NCI-H2196 (cell line): ENCODE results near the gene L3MBTL4.
"Not testable (repeated sequence)": the region's sequence is repeated elsewhere in the genome, so short reads cannot be mapped to it uniquely, and the experiment has no call there.

Experiments used
- DNase-seq: peaks from one replicate; lab custom pipeline; 2025; ENCODE audit not compliant: unreplicated experiment; lab: John Stamatoyannopoulos, UW

L3MBTL4 gene

DNA sequence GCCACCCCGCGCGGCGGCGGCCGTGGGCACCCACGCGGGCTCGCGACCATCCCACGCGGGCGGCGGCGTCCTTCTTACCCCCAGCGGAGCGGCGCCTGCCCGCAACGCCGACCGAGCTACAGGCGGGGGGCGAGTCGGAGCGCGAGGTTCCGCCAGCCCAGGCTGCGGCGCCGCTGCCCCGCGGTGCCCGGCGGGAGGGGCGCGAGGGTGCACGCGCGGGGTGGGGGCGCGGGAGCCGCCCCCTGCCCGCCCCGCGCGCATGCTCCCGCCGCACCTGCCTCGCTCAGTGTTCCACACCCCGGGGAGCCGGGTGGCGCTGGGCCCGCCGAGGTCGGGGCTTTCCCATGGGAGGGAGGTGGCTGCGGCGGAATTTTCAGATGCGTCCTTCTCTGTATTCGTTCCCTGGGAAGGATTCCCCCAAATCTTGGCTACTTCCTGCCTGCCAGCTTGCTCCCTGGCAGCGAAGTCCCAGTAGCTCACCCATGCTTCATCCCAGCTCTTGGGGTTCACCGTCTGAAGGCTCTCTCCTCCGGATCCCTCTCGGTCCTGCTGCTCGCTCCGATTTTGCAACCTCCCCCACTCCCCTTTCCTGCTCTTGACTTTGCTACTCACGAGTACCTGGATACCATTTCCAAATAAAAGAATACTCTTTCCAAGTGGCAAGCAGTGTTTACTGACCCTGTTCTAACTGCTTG is at the start of gene L3MBTL4:
Gene L3MBTL4, minus strand, starts transcription at position 189 of the 695 bp plus-strand sequence. CDS start 103,286 bp downstream, outside the sequence.
- DNase-seq: no peak

GRCh38 chr18:6452194-6452593 is 37.5 kb upstream of the L3MBTL4 start:
- DNase-seq: no peak

- DNase-seq: no peak
These were observed 34.5 kb upstream of the L3MBTL4 start for GRCh38 chr18:6449213-6449612.

GRCh38 chr18:6444466-6445228 is 29.9 kb upstream of the L3MBTL4 start:
- no peak for DNase-seq

- no peak for DNase-seq
These were observed 26.5 kb upstream of the L3MBTL4 start for GRCh38 chr18:6441200-6441599.

- DNase-seq: no peak
These were observed 23.5 kb upstream of the L3MBTL4 start for GRCh38 chr18:6437937-6438818.

- no peak for DNase-seq
These were observed 21.0 kb upstream of the L3MBTL4 start for GRCh38 chr18:6435731-6436130.

DNA sequence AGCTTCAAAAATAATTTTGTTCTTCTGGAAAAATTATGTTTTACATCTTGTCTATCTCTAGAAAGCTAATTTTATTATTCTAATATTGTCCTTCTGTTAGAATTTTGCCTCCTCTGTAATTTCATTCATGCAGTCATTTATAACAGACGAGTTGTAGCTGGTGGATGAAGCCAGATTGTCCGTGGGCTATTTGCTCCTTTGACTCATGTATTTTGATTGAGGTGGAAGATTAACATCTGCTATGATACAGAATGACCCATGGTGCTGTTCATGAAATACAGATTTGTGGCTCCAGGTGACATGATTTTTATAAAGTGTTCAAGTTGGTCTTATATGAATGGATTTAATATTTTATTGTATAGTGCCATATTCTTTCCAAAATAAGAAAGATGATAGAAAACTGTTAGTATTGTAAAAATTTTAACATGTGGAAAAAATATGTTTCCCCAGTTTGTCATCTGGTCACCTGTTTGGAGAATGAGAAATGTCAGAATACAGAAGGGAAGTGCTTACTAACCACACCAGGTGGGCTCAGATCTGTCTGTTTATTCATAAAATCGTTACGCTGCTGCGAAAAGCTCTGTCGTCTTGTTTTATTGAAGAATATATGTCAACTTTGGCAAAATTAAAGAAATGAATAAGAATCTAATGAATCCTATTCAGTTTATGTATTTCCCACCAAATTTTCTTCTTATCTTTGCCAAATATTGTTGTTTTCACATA is 20.4 kb upstream of the L3MBTL4 start:
- DNase-seq: no peak

GRCh38 chr18:6434481-6434880 is 19.8 kb upstream of the L3MBTL4 start:
- DNase-seq: no peak

DNA sequence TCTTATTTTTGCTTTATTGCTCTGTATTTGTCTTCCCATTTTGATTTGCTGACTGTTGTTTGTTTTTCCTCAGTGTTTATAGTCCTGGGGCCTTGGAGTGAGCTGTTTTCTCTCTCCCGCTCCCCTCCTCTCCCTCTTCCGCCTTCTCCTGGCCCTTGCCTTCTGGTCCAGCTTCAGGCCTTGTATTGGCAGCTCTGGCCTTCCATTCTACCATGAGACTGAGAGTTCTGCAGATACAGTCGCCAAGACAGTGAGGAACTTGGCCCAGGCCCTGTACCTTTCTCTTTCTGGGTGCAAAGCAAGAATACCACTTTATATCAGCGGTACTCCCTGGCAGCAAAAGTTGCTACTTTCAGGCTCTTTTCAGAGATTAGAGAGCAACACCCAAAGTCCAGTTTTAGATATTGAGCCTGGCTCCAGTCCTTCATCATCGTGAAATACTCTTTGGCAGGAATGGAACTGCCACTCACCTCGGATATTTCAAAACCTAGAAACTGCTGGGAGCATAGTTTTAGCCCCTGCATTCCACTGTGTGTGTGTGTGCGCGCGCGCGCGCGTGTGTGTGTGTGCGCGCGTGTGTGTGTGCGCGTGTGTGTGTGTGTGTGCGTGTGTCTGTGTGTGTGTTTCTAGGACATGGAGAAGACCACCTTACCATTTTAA is 17.1 kb upstream of the L3MBTL4 start:
- DNase-seq: no peak

DNA sequence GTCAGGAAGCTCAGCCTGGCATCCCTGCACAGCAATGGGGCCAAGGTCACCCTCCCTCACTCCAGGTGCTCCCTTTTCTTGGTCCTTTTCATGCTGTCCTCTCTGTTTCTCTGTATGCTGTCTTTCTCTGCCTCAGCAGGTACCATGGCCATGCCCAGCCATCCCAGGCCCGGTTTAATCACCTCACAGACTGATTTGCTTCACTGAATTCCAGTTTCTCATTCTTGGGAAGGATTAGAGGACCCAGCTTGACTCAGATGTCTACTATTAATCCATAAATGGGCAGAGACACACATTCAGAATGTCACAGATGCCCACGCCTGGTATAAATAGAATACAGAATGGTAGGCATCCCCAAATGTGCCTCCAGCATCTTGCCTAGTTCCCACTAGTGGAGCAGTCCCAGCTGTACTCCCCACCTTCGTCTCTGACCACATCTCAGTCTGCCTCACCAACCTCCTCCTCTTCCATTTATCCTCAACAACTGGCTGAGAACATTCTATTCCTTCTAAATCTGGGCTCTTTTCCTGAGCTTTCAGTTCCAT is 14.2 kb upstream of the L3MBTL4 start:
- no peak for DNase-seq

DNA sequence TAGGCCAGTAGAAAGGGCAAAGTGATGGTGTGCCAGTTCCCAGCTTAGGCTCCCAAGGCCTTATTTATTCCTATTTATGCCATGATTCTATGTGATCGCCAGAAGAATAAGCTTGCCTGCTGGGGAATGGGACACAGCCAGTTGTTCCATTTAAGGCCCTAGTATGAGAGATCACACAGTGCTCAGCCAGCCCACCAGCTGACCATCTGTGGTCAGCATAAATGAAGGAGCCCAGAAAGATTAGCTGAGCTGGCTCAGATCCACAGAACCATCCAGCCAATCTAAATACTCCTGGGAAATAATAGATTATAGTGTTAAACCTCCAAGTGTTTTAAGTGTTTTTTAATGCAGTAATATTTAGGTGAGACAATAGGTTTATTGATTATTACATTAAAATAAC is 12.6 kb upstream of the L3MBTL4 start:
- DNase-seq: no peak

DNA sequence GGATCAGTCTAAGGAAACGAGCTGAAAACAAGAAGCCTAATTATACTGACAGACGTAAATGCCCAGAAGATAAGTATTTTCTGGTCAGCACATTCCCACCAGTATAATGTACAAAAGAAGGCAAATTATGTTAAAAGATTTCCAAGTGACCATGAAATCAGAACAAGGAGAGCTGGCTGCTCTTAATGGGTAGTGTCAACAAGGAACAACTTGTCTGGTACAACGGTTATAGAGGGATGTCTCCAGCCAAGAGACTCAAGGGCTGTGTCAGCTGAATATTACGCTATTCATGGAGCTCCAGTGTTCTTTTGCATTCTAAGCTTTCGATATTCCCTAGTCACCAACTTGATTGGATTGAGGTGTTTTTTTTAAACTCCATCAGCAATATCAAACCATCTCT is 8.6 kb upstream of the L3MBTL4 start:
- DNase-seq: no peak

DNA sequence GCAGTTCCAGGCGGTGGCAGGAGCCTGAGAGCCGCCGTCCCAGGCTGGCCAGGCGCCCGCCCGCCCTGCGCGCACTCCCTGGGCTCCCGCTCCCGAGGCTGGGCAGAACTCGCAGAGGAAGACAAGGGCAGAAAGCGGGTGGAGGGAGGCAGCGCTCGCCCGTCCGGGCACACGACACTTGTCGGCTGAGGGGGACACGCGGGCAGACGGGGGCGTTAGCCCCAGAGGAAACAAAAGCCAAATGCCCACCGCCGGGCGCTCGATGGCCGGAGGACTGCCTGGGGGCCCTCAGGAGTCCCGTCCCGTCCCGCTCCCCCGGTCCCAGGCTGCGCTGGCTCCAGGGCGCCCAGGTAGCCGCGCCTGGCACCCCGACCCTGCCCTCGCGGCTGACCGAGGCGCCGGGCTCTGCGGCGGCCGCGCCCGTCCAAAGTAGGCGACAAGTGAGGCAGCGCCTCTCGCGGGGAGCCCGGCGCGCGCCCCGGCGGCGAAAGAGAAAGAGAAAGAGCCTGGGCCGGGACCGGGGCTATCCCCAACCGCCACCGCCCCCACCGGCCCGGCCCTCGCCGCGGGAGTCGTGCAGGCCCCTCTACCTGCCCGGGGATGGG is 491 bp downstream of the L3MBTL4 start:
- no peak for DNase-seq

DNA sequence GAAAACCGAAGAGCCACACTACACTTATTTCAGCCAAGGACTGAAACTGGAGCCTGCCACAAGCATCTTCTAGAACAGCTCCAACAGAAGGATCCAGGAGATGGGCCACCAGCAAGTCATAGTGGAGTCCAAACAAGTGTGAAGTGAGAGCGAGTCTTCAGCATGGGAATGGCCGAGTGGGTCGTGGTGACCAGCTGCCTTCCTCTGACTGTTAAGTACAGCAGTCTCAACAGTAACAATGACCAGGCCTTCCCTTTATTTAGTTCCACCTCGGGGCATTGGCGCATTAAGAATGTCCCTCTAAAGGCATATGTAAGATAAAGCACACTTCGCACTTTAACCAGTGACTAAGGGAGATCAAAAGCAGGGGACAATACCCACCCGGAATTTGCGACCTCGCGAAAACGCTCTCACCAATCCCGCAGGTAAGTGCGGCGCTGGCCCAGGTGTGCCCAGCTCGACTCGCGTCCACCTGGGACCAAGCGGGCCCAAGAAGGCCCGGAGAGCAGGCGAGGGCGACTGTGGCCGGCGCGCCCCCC is 1.1 kb downstream of the L3MBTL4 start:
- no peak for DNase-seq

DNA sequence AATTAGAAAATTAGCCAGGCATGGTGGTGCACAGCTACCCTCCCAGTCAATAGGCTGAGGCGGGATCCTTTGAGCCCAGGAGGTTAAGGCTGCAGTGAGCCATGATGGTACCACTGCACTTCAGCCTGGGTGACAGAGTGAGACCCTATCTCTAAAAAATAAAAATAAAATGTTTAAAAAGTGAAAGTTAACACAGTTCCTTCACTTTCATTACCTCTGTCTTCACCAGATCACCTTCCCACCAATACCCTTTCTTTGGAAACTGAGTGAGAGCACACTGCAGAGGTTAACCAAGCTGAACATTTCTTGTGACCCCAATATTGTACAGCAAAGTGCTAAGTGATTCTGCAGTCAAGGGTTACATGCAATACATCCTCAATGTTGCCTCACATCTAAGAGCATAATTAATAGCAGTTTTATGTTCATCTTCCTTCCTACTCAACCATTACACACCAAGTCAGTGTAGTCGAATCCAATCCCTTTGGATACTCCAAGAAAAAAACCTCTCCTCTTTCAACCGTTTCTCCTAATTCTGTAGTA is 1.7 kb downstream of the L3MBTL4 start:
- DNase-seq: no peak

- DNase-seq: no peak
These were observed 3.3 kb downstream of the L3MBTL4 start for GRCh38 chr18:6411382-6411781.

- DNase-seq: no peak
These were observed 4.8 kb downstream of the L3MBTL4 start for GRCh38 chr18:6409933-6410332.

DNA sequence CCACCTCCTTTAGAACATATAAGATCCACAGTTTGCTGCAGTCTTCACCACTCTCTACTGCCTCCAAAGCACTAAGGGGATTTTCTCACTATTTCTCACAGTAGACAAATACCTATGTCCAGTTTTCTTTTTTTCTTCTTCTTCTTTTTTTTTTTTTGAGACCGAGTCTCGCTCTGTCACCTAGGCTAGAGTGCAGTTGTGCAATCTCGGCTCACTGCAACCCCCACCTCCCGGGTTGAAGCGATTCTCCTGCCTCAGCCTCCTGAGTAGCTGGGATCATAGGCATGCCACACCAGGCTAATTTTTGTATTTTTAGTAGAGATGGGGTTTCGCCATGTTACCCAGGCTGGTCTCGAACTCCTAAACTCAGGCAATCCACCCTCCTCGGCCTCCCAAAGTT is 6.2 kb downstream of the L3MBTL4 start:
- DNase-seq: not testable (repeated sequence)
